ENCODE results near the gene PITX3. TPM values are rescaled to one million over a fixed set of nuclear protein-coding genes. Genes with fewer than 3 reads are reported as not detected.

PITX3 gene
- total RNA-seq, 2 donors from 2014 or later: not detected

DNA sequence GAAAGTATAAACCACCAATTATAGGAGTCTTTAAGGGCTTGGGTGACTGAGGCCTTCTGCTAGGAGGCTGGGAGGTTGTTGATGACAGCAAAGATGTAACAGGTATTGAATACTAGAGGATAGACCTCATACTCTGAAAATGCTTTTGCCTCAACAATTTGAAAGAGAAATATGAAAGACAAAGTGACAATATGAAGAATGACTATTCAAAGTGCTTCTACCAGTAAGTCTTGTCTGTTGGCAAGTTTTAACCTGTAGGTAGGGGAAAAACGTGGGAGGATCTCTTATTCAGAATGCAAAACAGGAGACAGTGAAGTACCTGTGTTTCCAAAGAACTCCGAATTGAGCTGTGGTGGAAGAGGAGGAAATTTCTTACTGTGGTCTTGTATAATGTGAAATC lies 42.2 kb upstream of the PITX3 start:
- peaks cover 8% of the 10 kb centered on the region for H3K4me1 ChIP-seq (ENCODE audit: control insufficient read depth, insufficient read depth, low read length)
- H3K36me3 ChIP-seq (ENCODE audit: control insufficient read depth, insufficient read depth, low read length): peaks cover 5% of the 10 kb centered on the region
- Mint-ChIP-seq H3K36me3 (ENCODE audit: low read depth) (peaks cover 8% of the 10 kb centered on the region), H3K4me1 (peaks cover 15% of the 10 kb centered on the region), H3K4me3 (no peak overlapping the region), H3K27ac (no peak overlapping the region), H3K9me3 (no peaks in the 10 kb centered on the region), H3K27me3 (ENCODE audit: insufficient read depth) (no peaks in the 10 kb centered on the region)
- no peaks in the 10 kb centered on the region for H3K9me3 ChIP-seq (ENCODE audit: control insufficient read depth, low read length)
- no peak overlapping the region for H3K27ac ChIP-seq (ENCODE audit: low read depth, low read length)
- H3K9ac ChIP-seq (ENCODE audit: extremely low read depth, low read length, poor library complexity, severe bottlenecking): no peak overlapping the region
- no peak for DNase-seq
- no peak for TF ChIP-seq CTCF (conservative IDR thresholded peaks at IDR 0.05)
- WGBS, 2 experiments (ENCODE audit: insufficient coverage in 1 of 2, insufficient read length in 1 of 2): 57 to 63% methylated on average over 2 of the region's 2 CpGs
- no peaks in the 10 kb centered on the region for H3K27me3 ChIP-seq (ENCODE audit: control insufficient read depth, insufficient read depth, low read length, poor library complexity, severe bottlenecking)
- no peak overlapping the region for H3K4me3 ChIP-seq (ENCODE audit: low read length)

- Mint-ChIP-seq H3K27ac (no peak overlapping the region), H3K4me3 (no peak overlapping the region), H3K9me3 (no peaks in the 10 kb centered on the region), H3K27me3 (ENCODE audit: insufficient read depth) (no peaks in the 10 kb centered on the region), H3K4me1 (peaks cover 15% of the 10 kb centered on the region), H3K36me3 (ENCODE audit: low read depth) (peaks cover 10% of the 10 kb centered on the region)
- H3K9me3 ChIP-seq (ENCODE audit: control insufficient read depth, low read length): no peaks in the 10 kb centered on the region
- peak overlapping the region; percentile 62 for H3K27ac ChIP-seq (ENCODE audit: low read depth, low read length)
- no peak for TF ChIP-seq CTCF (conservative IDR thresholded peaks at IDR 0.05)
- H3K4me3 ChIP-seq (ENCODE audit: low read length): peak overlapping the region; percentile 46
- WGBS, 2 experiments (ENCODE audit: insufficient coverage in 1 of 2, insufficient read length in 1 of 2): 84 to 100% methylated on average over 2 to 3 of the region's 3 CpGs
- H3K27me3 ChIP-seq (ENCODE audit: control insufficient read depth, insufficient read depth, low read length, poor library complexity, severe bottlenecking): no peaks in the 10 kb centered on the region
- H3K36me3 ChIP-seq (ENCODE audit: control insufficient read depth, insufficient read depth, low read length): peaks cover 6% of the 10 kb centered on the region
- H3K4me1 ChIP-seq (ENCODE audit: control insufficient read depth, insufficient read depth, low read length): peaks cover 8% of the 10 kb centered on the region
- no peak for DNase-seq
- H3K9ac ChIP-seq (ENCODE audit: extremely low read depth, low read length, poor library complexity, severe bottlenecking): no peak overlapping the region
Observed at GRCh38 chr10:102281102-102281487, 39.8 kb upstream of the PITX3 start.

- H3K4me1 ChIP-seq (ENCODE audit: control insufficient read depth, insufficient read depth, low read length): peaks cover 8% of the 10 kb centered on the region
- no peaks in the 10 kb centered on the region for H3K9me3 ChIP-seq (ENCODE audit: control insufficient read depth, low read length)
- no peak overlapping the region for H3K4me3 Mint-ChIP-seq
- TF ChIP-seq CTCF (conservative IDR thresholded peaks at IDR 0.05): no peak
- H3K27ac ChIP-seq (ENCODE audit: low read depth, low read length): peak overlapping the region; percentile 62
- DNase-seq: no peak
- H3K27me3 ChIP-seq (ENCODE audit: control insufficient read depth, insufficient read depth, low read length, poor library complexity, severe bottlenecking): no peaks in the 10 kb centered on the region
- peaks cover 10% of the 10 kb centered on the region for H3K36me3 Mint-ChIP-seq (ENCODE audit: low read depth)
- H3K4me1 Mint-ChIP-seq: peaks cover 15% of the 10 kb centered on the region
- H3K9ac ChIP-seq (ENCODE audit: extremely low read depth, low read length, poor library complexity, severe bottlenecking): no peak overlapping the region
- H3K27me3 Mint-ChIP-seq (ENCODE audit: insufficient read depth): no peaks in the 10 kb centered on the region
- H3K9me3 Mint-ChIP-seq: no peaks in the 10 kb centered on the region
- peak overlapping the region; percentile 46 for H3K4me3 ChIP-seq (ENCODE audit: low read length)
- H3K27ac Mint-ChIP-seq: no peak overlapping the region
- H3K36me3 ChIP-seq (ENCODE audit: control insufficient read depth, insufficient read depth, low read length): peaks cover 6% of the 10 kb centered on the region
- WGBS, 2 experiments (ENCODE audit: insufficient coverage in 1 of 2, insufficient read length in 1 of 2): 84 to 89% methylated on average over 3 of the region's 3 CpGs
Observed at GRCh38 chr10:102280397-102281101, 39.2 kb upstream of the PITX3 start.
